HG03565 (cell line): ENCODE measurements around the gene GEMIN2.
A peak's percentile ranks its signal among the peaks of the same experiment; 100 is the strongest.
"Not testable (repeated sequence)": the region's sequence is repeated elsewhere in the genome, so short reads cannot be mapped to it uniquely, and the experiment has no call there.

ENCODE experiments used
- ATAC-seq: cut with Tn5 transposase; IDR thresholded peaks from one replicate; pipeline ENCODE4 v1.9.1; 2021; ENCODE audit warnings: mild to moderate bottlenecking, moderate library complexity; ENCODE audit not compliant: unreplicated experiment

Gene GEMIN2

GRCh38 chr14:39114073-39114838 lies at the start of gene GEMIN2:
GEMIN2 (plus strand) TSS chr14:39114323; CDS start chr14:39114339, 16 bp downstream.
- peak; percentile 92 for ATAC-seq

- ATAC-seq, result not testable (repeated sequence)
These were observed 44.8 kb upstream of the GEMIN2 start for GRCh38 chr14:39069169-39069805.

GRCh38 chr14:39069923-39070322 lies 44.2 kb upstream of the GEMIN2 start:
- ATAC-seq, result no peak

GRCh38 chr14:39071096-39071495 lies 43.0 kb upstream of the GEMIN2 start:
- ATAC-seq, result no peak

GRCh38 chr14:39080886-39081285 lies 33.2 kb upstream of the GEMIN2 start:
- no peak for ATAC-seq

- no peak for ATAC-seq
These were observed 31.0 kb upstream of the GEMIN2 start for GRCh38 chr14:39083127-39083526.

GRCh38 chr14:39085933-39086332 lies 28.2 kb upstream of the GEMIN2 start:
- ATAC-seq, result no peak

- no peak for ATAC-seq
These were observed 26.6 kb upstream of the GEMIN2 start for GRCh38 chr14:39087493-39087892.

- no peak for ATAC-seq
These were observed 23.5 kb upstream of the GEMIN2 start for GRCh38 chr14:39090548-39091111.

- no peak for ATAC-seq
These were observed 22.4 kb upstream of the GEMIN2 start for GRCh38 chr14:39091716-39092115.

- ATAC-seq, result no peak
These were observed 19.6 kb upstream of the GEMIN2 start for GRCh38 chr14:39094515-39094914.

- ATAC-seq, result no peak
These were observed 17.0 kb upstream of the GEMIN2 start for GRCh38 chr14:39097159-39097558.

- ATAC-seq, result not testable (repeated sequence)
These were observed 14.9 kb upstream of the GEMIN2 start for GRCh38 chr14:39099215-39099614.

GRCh38 chr14:39099748-39100147 lies 14.4 kb upstream of the GEMIN2 start:
- no peak for ATAC-seq

GRCh38 chr14:39102265-39102968 lies 11.7 kb upstream of the GEMIN2 start:
- ATAC-seq, result no peak

GRCh38 chr14:39102969-39103957 lies 10.9 kb upstream of the GEMIN2 start, which contains the start of gene SEC23A:
SEC23A (minus strand) TSS chr14:39103235; CDS start chr14:39096118, 7,117 bp downstream.
- ATAC-seq, result peak; percentile 81

- not testable (repeated sequence) for ATAC-seq
These were observed 9.9 kb upstream of the GEMIN2 start for GRCh38 chr14:39104078-39104801.

GRCh38 chr14:39107591-39107996 lies 6.5 kb upstream of the GEMIN2 start:
- ATAC-seq, result peak; percentile 31

- no peak for ATAC-seq
These were observed 5.3 kb upstream of the GEMIN2 start for GRCh38 chr14:39108791-39109190.
